Dedifferentiated amniotic fluid mesenchymal stem cell (primary cell): ENCODE measurements around the gene UGT8.

Experiments used
- DNase-seq: peaks from one replicate; pipeline ENCODE4 v3.0.0-alpha.2; 2016; ENCODE audit errors: extremely low spot score

UGT8 gene

GRCh38 chr4:114690571-114690970, 92.0 kb downstream of the UGT8 start:
- no peak for DNase-seq

- no peak for DNase-seq
Measured at GRCh38 chr4:114691865-114692264, 93.3 kb downstream of the UGT8 start.

DNA sequence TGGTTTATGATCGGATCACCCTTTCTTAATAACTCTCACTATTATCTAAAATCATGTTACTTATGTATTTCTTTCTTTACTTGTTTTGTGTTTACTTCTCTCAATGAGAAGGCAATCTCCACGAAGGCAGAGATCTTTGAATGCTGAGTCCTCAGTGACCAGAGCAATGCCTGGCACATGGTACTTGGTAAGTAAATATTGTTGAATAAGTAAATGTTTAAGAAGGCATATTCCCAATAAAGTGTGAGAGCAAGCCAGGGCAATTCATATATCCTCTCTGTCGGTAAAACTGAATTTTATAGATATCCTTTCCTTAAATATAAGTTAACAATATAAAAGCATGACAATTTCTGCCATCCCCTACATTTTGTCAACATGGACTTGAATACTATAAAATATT, 94.4 kb downstream of the UGT8 start:
- DNase-seq, result no peak

DNA sequence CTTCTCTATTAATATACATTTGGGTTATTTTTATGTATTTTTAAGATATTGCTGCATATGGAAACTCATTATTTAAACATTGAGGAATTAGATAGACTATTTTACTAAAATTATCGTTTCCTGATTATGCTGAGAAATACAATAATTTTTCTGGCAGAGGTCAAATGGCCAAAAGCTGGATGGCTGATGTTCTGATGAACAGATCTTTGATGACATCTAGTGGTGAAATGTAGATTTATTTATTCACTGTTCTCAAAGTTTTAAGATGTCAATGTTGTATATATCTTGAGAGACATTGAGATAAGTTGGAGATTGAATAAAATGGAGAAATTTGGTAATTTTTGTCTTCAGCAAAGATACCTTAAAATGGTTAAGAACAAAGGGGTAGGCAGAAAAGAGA, 96.2 kb downstream of the UGT8 start:
- DNase-seq, result peak; percentile 52

GRCh38 chr4:114698231-114698630, 99.6 kb downstream of the UGT8 start:
- no peak for DNase-seq

DNA sequence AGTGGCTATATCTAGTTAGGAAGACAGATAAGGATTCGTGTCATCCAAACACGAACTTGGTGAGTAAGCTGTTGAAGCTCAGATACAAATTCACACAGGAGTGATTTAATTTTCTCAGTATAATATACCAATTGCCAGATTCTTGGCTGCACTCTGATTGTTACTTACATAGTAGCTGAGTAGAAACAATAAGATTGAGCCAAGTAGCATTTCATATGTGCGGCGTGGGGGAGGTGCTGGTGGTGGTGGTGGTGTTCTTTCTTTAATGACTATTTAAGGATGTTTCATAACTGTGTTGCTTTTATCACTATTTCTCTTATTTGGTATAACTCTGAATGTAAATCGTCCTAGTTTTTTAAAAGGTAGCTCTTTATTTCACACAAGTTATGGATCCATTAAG, 102.9 kb downstream of the UGT8 start:
- DNase-seq, result no peak

DNA sequence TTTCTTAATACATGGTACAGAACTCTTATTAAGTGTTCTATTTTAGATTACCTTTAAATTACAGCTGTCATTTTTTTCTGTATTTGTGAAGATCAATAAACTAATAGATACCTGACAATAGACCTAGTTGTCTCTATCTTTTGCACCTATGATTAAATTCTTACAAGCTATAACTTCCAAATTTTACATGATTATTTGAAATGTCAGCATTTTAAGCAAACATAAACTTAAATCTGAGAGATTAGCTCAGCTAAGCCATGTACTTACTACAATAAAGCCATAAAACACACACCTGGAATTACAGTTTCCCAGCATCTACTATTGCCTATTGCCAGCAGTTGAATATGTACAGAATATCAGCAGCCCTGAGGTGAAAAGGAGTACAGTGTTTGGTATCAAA, 118.8 kb downstream of the UGT8 start:
- no peak for DNase-seq

DNA sequence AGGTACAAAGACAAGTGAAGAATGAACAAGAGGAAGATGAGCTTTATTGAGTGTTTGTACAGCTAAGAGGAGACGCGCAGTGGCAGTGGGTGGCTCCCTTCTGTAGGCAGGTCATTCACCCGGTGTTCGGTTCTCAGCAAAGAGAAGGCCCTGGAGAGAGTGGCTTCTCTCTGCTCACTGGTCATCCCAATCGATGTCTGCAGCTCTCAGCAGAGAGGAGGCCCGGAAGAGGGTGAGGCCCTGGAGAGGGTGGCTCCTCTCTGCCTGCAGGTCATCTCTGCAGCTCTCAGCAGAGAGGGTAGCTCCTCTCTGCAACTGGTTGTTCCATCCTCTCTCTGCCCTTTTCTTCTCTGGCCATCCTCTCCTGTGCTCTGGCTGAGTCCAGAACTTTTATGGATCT, 126.5 kb downstream of the UGT8 start:
- DNase-seq, result no peak

GRCh38 chr4:114727461-114727860, 128.9 kb downstream of the UGT8 start:
- no peak for DNase-seq
